Fibroblast of mammary gland (primary cell): ENCODE data around the gene AFTPH.

ENCODE experiments used
- DNase-seq: peaks from one replicate; pipeline ENCODE4 v3.0.0-alpha.2; 2010; ENCODE audit warnings: low read depth
- H3K4me3 ChIP-seq: 2 replicates; pipeline ENCODE4 v1.5.1; 2011; ENCODE audit warnings: low read depth, mild to moderate bottlenecking, low read length, moderate library complexity; ENCODE audit not compliant: control insufficient read depth
- CTCF ChIP-seq: conservative IDR thresholded peaks from 2 replicates; pipeline ENCODE4 v1.5.1; 2011; ENCODE audit warnings: low read depth, low read length, inconsistent platforms; ENCODE audit not compliant: control insufficient read depth, insufficient read depth

Gene AFTPH

GRCh38 chr2:64594226-64594989 lies 70.3 kb downstream of the AFTPH start:
- no peak for TF ChIP-seq CTCF
- H3K4me3 ChIP-seq: no peak overlapping the region
- DNase-seq: peak; percentile 81

DNA sequence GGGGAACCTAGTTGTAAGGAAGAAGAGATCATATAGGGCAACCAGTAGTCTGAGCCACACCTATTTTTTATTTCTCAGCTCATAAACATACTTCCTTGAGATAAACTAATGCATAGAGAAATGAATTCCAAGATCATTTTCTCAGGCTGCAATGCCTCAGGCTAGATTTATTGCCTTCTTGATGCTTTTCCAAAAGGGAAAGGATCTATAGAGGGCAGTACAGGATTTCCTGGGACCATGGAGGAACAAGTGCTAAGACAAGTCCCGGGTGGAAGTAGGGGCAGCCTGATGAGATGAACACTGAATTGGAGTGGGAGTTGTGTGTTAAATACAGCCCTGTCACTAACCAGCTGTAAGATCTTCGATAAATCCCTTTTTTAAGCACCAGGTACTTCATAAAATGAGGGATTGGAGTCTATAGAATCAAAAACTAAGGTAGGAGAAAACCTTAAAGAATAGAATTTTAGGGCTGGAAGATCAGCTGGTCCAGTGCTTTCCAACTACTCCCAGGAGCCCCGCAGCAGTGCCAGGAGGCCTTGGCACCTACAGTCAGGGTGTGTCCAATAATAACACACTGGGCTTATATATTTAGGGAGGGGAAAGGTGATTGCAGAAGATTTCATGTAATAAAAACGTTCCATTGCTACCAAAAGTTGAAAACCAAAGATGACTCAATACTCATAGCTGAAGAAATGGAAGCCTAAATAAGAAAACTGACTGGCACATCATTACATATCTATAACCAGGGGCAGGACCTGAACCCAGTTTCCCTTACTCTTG lies 71.5 kb downstream of the AFTPH start:
- no peak overlapping the region for H3K4me3 ChIP-seq
- peak; percentile 42 for TF ChIP-seq CTCF
- DNase-seq: peak; percentile 53

DNA sequence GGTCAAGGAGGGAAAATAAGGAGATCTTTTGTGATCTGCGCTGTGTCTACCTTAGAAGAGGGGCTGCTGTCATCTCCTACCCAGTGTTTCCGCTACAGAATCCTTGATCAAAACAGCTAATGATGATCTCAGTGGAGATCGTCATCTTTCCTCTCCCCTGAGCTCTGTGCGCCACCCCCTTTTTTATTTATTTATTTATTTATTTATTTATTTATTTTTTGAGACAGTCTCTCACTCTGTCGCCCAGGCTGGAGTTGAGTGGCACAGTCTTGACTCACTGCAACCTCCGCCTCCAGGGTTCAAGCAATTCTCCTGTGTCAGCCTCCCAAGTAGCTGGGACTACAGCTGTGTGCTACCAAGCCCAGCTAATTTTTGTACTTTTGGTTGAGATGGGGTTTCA lies 74.1 kb downstream of the AFTPH start:
- no peak overlapping the region for H3K4me3 ChIP-seq
- no peak for TF ChIP-seq CTCF
- DNase-seq: no peak

DNA sequence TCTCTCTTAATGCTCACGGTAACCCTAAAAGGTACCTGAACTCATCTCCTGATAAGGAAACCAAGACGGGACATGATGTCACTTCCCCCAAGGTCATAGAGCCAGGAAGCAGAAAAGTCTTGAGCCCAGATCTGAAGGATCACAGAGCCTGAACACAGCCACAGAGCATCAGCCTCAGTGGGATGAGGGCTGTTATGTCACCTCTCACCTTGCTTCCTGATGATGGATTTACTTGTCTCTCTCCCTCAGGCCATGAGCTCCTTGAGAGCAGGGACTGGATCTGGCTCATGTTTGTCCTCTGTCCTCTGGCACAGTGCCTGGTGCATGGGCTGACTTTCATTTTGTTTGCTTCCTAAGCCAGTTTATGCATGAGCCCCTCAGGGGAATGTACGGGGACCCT lies 75.3 kb downstream of the AFTPH start:
- TF ChIP-seq CTCF: no peak
- H3K4me3 ChIP-seq: no peak overlapping the region
- DNase-seq: no peak

DNA sequence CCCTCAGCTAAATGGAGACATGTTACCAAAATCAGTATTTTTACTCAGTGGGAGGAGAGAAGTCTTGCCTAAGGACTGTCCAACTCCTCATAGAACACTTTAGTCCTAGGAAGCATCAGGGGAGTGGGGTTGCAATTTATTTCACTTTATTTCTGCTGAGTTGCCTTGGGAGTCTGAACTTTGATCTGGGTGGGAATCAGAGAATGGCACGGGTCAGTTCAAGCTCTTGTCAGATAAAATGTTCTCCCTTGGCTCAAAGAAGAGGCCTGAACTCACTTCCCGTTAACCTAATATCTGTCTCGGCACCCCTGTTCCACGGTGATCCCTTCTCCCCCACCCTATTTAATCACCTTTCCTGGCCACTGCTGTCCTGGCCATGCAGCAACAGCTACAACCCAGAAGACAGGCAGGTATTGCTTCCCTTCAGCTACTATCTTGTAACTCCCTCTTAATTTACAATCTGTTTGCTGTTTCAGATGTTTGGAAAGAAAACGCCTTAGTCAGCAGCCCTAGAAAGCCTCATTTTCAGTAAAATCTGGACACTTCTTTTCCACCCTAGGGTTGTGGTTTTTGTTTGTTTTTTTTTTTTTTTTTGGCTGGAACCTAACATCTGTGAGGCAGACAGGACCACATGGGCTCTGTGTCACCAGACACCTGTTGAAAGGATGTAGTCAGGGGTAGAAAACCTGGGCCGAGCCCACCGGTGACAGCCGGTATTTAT lies 77.1 kb downstream of the AFTPH start:
- DNase-seq: peak; percentile 45

More for the DNA sequence above, 77.1 kb downstream of the AFTPH start:
- no peak for TF ChIP-seq CTCF
- H3K4me3 ChIP-seq: no peak overlapping the region
